HepG2 (cell line): ENCODE results near the gene ST6GALNAC6.
"Not testable (repeated sequence)": the region's sequence is repeated elsewhere in the genome, so short reads cannot be mapped to it uniquely, and the experiment has no call there.

Experiments
- CTCF ChIP-seq: sonication (generic); formaldehyde crosslinking; IDR thresholded peaks from 2 replicates; pipeline ENCODE4 v1.5.0; 2020; ENCODE audit warnings: mild to moderate bottlenecking, missing genetic modification reagents, moderate library complexity
- SETDB1 ChIP-seq: sonication (generic); formaldehyde crosslinking; IDR thresholded peaks from 2 replicates; pipeline ENCODE4 v1.5.1; 2020; ENCODE audit warnings: missing genetic modification reagents, mild to moderate bottlenecking, borderline replicate concordance
- ZNF253 ChIP-seq: sonication (generic); formaldehyde crosslinking; IDR thresholded peaks from 2 replicates; pipeline ENCODE4 v1.8.0; 2022; ENCODE audit warnings: mild to moderate bottlenecking, missing genetic modification reagents, borderline replicate concordance

GRCh38 chr9:127881715-127882114 lies 17.7 kb downstream of the ST6GALNAC6 start:
- not testable (repeated sequence) for TF ChIP-seq CTCF (CRISPR knock-in tag); SETDB1 (CRISPR knock-in tag); ZNF253
